GM19467 (cell line): ENCODE data around the gene LMX1A.

ENCODE experiments used
- ATAC-seq: cut with Tn5 transposase; IDR thresholded peaks from one replicate; pipeline ENCODE4 v1.9.1; 2021; ENCODE audit warnings: mild to moderate bottlenecking, moderate library complexity; ENCODE audit not compliant: unreplicated experiment

Gene LMX1A

GRCh38 chr1:165169729-165170128 lies 186.8 kb downstream of the LMX1A start:
- ATAC-seq: no peak

- no peak for ATAC-seq
These were observed 187.5 kb downstream of the LMX1A start for GRCh38 chr1:165169028-165169427.

- no peak for ATAC-seq
These were observed 188.0 kb downstream of the LMX1A start for GRCh38 chr1:165168467-165168866.

GRCh38 chr1:165162671-165163241 lies 193.8 kb downstream of the LMX1A start:
- ATAC-seq: no peak

- ATAC-seq: no peak
These were observed 195.4 kb downstream of the LMX1A start for GRCh38 chr1:165161130-165161529.

DNA sequence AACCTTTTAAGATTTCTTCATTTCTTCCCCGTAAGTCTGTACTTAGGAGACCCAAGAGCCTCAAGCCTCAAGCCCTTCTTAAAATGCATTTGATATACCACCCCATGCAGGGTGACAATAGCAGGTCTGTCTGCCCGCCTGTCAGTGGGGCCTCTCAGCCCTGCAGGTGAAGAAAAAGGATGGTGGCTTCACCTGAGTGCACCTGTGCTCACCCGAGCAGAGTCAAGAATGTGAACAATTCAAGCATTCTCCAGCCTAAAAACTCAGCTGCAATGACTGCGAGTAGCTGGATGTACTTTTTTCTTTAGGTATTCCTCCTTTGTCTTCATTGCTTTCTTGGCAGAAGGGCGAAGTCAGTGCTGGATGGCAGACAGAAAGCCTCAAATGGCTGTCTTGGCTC lies 203.3 kb downstream of the LMX1A start:
- no peak for ATAC-seq

DNA sequence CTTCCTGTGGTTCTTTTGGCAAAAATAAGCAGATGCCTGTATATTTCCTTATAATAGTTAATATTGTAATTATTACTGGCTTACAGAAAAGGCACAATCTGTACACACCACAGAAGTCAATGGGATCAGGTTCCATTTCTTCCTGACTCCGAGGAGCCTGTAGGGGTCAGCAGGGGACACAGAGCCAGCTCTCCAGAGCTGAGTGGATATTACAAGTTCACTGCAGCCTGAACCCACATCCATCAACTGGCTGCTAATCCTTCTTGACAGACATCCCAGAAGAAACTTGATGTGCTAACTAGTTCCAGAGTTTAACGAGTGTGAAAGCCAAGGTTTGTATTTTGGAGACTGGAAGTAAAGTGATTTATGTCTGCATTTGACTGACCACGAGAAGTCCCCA lies 203.8 kb downstream of the LMX1A start:
- ATAC-seq: no peak

GRCh38 chr1:165152109-165152508 lies 204.4 kb downstream of the LMX1A start:
- no peak for ATAC-seq
